SK-N-SH treated with all-trans-retinoic acid at 6 μM for 48 hours (cell line): ENCODE results near the gene C1orf141.

Experiments
- ATAC-seq: fragments of 200-7000 bp; cut with Tn5 transposase; 3 replicates; pipeline ENCODE4 v1.9.1; 2020; ENCODE audit warnings: mild to moderate bottlenecking, moderate library complexity
- ARNTL ChIP-seq: fragments of 450-650 bp; formaldehyde crosslinking; IDR thresholded peaks from 2 replicates; pipeline ENCODE4 v1.5.0; 2020; ENCODE audit warnings: low read depth, mild to moderate bottlenecking, moderate library complexity, borderline replicate concordance
- BACH2 ChIP-seq: fragments of 250-450 bp; sonication (Bioruptor Pico); IDR thresholded peaks from 2 replicates; pipeline ENCODE4 v1.9.0; 2021; ENCODE audit warnings: mild to moderate bottlenecking, borderline replicate concordance
- CSDC2 ChIP-seq: fragments of 250-450 bp; sonication (Bioruptor Pico); IDR thresholded peaks from 2 replicates; pipeline ENCODE4 v1.5.0; 2020; ENCODE audit warnings: mild to moderate bottlenecking, moderate library complexity
- CSRNP3 ChIP-seq: fragments of 250-450 bp; sonication (Bioruptor Pico); IDR thresholded peaks from 2 replicates; pipeline ENCODE4 v1.5.1; 2021; ENCODE audit warnings: mild to moderate bottlenecking, moderate library complexity
- ESRRG ChIP-seq: fragments of 250-450 bp; sonication (Bioruptor Pico); IDR thresholded peaks from 2 replicates; pipeline ENCODE4 v1.6.1; 2021; ENCODE audit warnings: mild to moderate bottlenecking
- GLIS3 ChIP-seq: fragments of 250-450 bp; sonication (Bioruptor Pico); IDR thresholded peaks from 2 replicates; pipeline ENCODE4 v1.5.0; 2020; ENCODE audit warnings: mild to moderate bottlenecking, moderate library complexity
- ISL1 ChIP-seq: fragments of 250-450 bp; sonication (Bioruptor Pico); IDR thresholded peaks from 2 replicates; pipeline ENCODE4 v2.1.2; 2022; ENCODE audit warnings: mild to moderate bottlenecking, moderate library complexity
- PATZ1 ChIP-seq: fragments of 250-450 bp; sonication (Bioruptor Pico); IDR thresholded peaks from 2 replicates; pipeline ENCODE4 v1.8.0; 2020; ENCODE audit warnings: mild to moderate bottlenecking, moderate library complexity, borderline replicate concordance
- POU6F1 ChIP-seq: fragments of 250-450 bp; sonication (Bioruptor Pico); IDR thresholded peaks from 2 replicates; pipeline ENCODE4 v1.8.0; 2021; ENCODE audit warnings: low read depth, mild to moderate bottlenecking, moderate library complexity, borderline replicate concordance
- PPARA ChIP-seq: fragments of 250-450 bp; sonication (Bioruptor Pico); IDR thresholded peaks from 2 replicates; pipeline ENCODE4 v1.5.0; 2020; ENCODE audit warnings: mild to moderate bottlenecking, borderline replicate concordance
- RARB ChIP-seq: fragments of 250-450 bp; sonication (Bioruptor Pico); IDR thresholded peaks from 2 replicates; pipeline ENCODE4 v1.8.0; 2021; ENCODE audit warnings: mild to moderate bottlenecking, moderate library complexity
- SNAI2 ChIP-seq: fragments of 250-450 bp; sonication (Bioruptor Pico); IDR thresholded peaks from 2 replicates; pipeline ENCODE4 v1.5.0; 2020; ENCODE audit warnings: mild to moderate bottlenecking, moderate library complexity
- TCF4 ChIP-seq: fragments of 250-450 bp; sonication (Bioruptor Pico); IDR thresholded peaks from 2 replicates; pipeline ENCODE4 v1.8.0; 2021; ENCODE audit warnings: mild to moderate bottlenecking, moderate library complexity, borderline replicate concordance
- TSHZ2 ChIP-seq: fragments of 250-450 bp; sonication (Bioruptor Pico); IDR thresholded peaks from 2 replicates; pipeline ENCODE4 v1.5.0; 2020; ENCODE audit warnings: mild to moderate bottlenecking, moderate library complexity
- ZC3H10 ChIP-seq: fragments of 250-450 bp; sonication (Bioruptor Pico); IDR thresholded peaks from 2 replicates; pipeline ENCODE4 v1.5.1; 2021; ENCODE audit warnings: mild to moderate bottlenecking, moderate library complexity
- ZFP3 ChIP-seq: fragments of 250-450 bp; sonication (Bioruptor Pico); IDR thresholded peaks from 2 replicates; pipeline ENCODE4 v1.5.0; 2020; ENCODE audit warnings: mild to moderate bottlenecking, moderate library complexity
- ZFP30 ChIP-seq: fragments of 450-650 bp; formaldehyde crosslinking; IDR thresholded peaks from 2 replicates; pipeline ENCODE4 v1.5.0; 2022; ENCODE audit warnings: mild to moderate bottlenecking, moderate library complexity
- ZNF565 ChIP-seq: fragments of 450-650 bp; formaldehyde crosslinking; conservative IDR thresholded peaks from 2 replicates; pipeline ENCODE4 v1.5.0; 2020; ENCODE audit warnings: low read depth, mild to moderate bottlenecking, moderate library complexity
- ZNF70 ChIP-seq: fragments of 450-650 bp; formaldehyde crosslinking; IDR thresholded peaks from 2 replicates; pipeline ENCODE4 v1.5.0; 2020; ENCODE audit warnings: mild to moderate bottlenecking, moderate library complexity
- ZNF8 ChIP-seq: fragments of 450-650 bp; formaldehyde crosslinking; IDR thresholded peaks from 2 replicates; pipeline ENCODE4 v1.5.0; 2020; ENCODE audit warnings: mild to moderate bottlenecking, moderate library complexity

C1orf141 gene

GRCh38 chr1:67089685-67090208 lies 45.0 kb downstream of the C1orf141 start:
- no peak for ATAC-seq
- no peak for TF ChIP-seq SNAI2 (CRISPR knock-in tag)
- TF ChIP-seq ZC3H10 (CRISPR knock-in tag) = no peak
- TF ChIP-seq ISL1 (CRISPR knock-in tag) = no peak
- no peak for TF ChIP-seq ZFP30
- TF ChIP-seq TCF4 = no peak
- no peak for TF ChIP-seq PATZ1
- no peak for TF ChIP-seq ESRRG
- TF ChIP-seq PPARA (CRISPR knock-in tag) = no peak
- no peak for TF ChIP-seq RARB (CRISPR knock-in tag)
- TF ChIP-seq TSHZ2 = no peak
- no peak for TF ChIP-seq ZNF70 (CRISPR knock-in tag)
- no peak for TF ChIP-seq POU6F1
- TF ChIP-seq CSDC2 (CRISPR knock-in tag) = no peak
- TF ChIP-seq GLIS3 (CRISPR knock-in tag) = no peak
- no peak for TF ChIP-seq ZNF565 (CRISPR knock-in tag)

GRCh38 chr1:67088440-67088839 lies 46.3 kb downstream of the C1orf141 start:
- no peak for ATAC-seq

GRCh38 chr1:67085326-67085725 lies 49.4 kb downstream of the C1orf141 start:
- TF ChIP-seq ZFP3 (CRISPR knock-in tag) = no peak
- no peak for TF ChIP-seq GLIS3 (CRISPR knock-in tag)
- no peak for TF ChIP-seq ZNF8
- TF ChIP-seq ARNTL (CRISPR knock-in tag) = no peak
- TF ChIP-seq PATZ1 = no peak
- no peak for TF ChIP-seq ZC3H10 (CRISPR knock-in tag)
- no peak for TF ChIP-seq CSRNP3 (CRISPR knock-in tag)
- no peak for TF ChIP-seq ESRRG
- TF ChIP-seq ZNF70 (CRISPR knock-in tag) = no peak
- no peak for TF ChIP-seq POU6F1
- no peak for TF ChIP-seq BACH2 (CRISPR knock-in tag)
- TF ChIP-seq RARB (CRISPR knock-in tag) = no peak
- no peak for TF ChIP-seq SNAI2 (CRISPR knock-in tag)
- no peak for ATAC-seq

More at GRCh38 chr1:67088440-67088839, 46.3 kb downstream of the C1orf141 start:
- TF ChIP-seq ZC3H10 (CRISPR knock-in tag) = no peak
- no peak for TF ChIP-seq CSDC2 (CRISPR knock-in tag)
- no peak for TF ChIP-seq RARB (CRISPR knock-in tag)
- TF ChIP-seq BACH2 (CRISPR knock-in tag) = no peak
- no peak for TF ChIP-seq ZFP30
- no peak for TF ChIP-seq ARNTL (CRISPR knock-in tag)
- TF ChIP-seq ISL1 (CRISPR knock-in tag) = no peak
- TF ChIP-seq GLIS3 (CRISPR knock-in tag) = no peak
- TF ChIP-seq TCF4 = no peak
- no peak for TF ChIP-seq POU6F1
- TF ChIP-seq SNAI2 (CRISPR knock-in tag) = no peak
- no peak for TF ChIP-seq ZNF8
- no peak for TF ChIP-seq ESRRG
- no peak for TF ChIP-seq ZFP3 (CRISPR knock-in tag)
